HepG2 (cell line): ENCODE data around the gene ZG16B. TPM values are rescaled to one million over a fixed set of nuclear protein-coding genes. Genes with fewer than 3 reads are reported as not detected.

Experiments used
- polyA plus RNA-seq, 8 experiments: library from polyadenylated mRNA; depleted of rRNA in 3 of 8; stranded (reverse) in 7 of 8; unstranded in 1 of 8; fragments of >200 nt; fragmentation: Illumina TruSeq in 4 of 8; extraction: Trizol in 4 of 8; gene quantifications; 2 replicates each; pipeline versions ENCODE4 v1.2.1 to v1.2.3, GENCODE V29; 2011 to 2016; ENCODE audit warnings: low read depth in 4 of 8, missing spikeins in 1 of 8, mixed read lengths in 1 of 8; ENCODE audit not compliant: insufficient read depth in 1 of 8
- small RNA-seq, 3 experiments: library from RNA; depleted of rRNA; stranded (forward); fragments of <200 nt; gene quantifications; one replicate each; pipeline ENCODE3, GENCODE V24; 2012; ENCODE audit warnings: low read depth in 2 of 3, low replicate concordance in 1 of 3; ENCODE audit not compliant: insufficient read length in 3 of 3, insufficient read depth in 2 of 3
- total RNA-seq, 5 experiments: library from RNA; depleted of rRNA; stranded (reverse); fragments of >200 nt; fragmentation: Illumina TruSeq; extraction: Trizol; gene quantifications; 2 replicates each; pipeline ENCODE4 v1.2.3, GENCODE V29; 2016; ENCODE audit warnings: low read depth in 1 of 5

ZG16B gene
- total and polyA plus RNA-seq, 2 of the 13 experiments (the other 11 are each of a cell fraction or from before 2014, with no cell fraction given): 1.5 to 11.3 TPM

Small RNAs within 50 kb of the gene (small RNA-seq; reads per million reads assigned to genes)
- 0 reads per million in 3 experiments for gene SNORA3C

Other genes with a start within 250 kb of the ZG16B start
- 29.8 and 31.0 TPM in 2 replicates for gene KCTD5, start 147.8 kb upstream of the ZG16B start, total RNA-seq (2016; rRNA removed; fragmentation: Illumina TruSeq; extraction: Trizol)
- 25.4 and 30.1 TPM in 2 replicates for gene KCTD5, start 147.8 kb upstream of the ZG16B start, polyA plus RNA-seq (2011; rRNA removed)
- gene PRSS27, start 110.1 kb upstream of the ZG16B start, total RNA-seq (2016; rRNA removed; fragmentation: Illumina TruSeq; extraction: Trizol): 0.20 TPM in 1 of 2 replicates, not detected in the other
- gene PRSS27, start 110.1 kb upstream of the ZG16B start, polyA plus RNA-seq (2011; rRNA removed): 0.73 and 1.2 TPM in 2 replicates
- gene SRRM2, start 77.7 kb upstream of the ZG16B start, total RNA-seq (2016; rRNA removed; fragmentation: Illumina TruSeq; extraction: Trizol): 50.4 and 80.6 TPM in 2 replicates
- 112 and 125 TPM in 2 replicates for gene SRRM2, start 77.7 kb upstream of the ZG16B start, polyA plus RNA-seq (2011; rRNA removed)
- gene ELOB, start 53.0 kb upstream of the ZG16B start, total RNA-seq (2016; rRNA removed; fragmentation: Illumina TruSeq; extraction: Trizol): 208 and 253 TPM in 2 replicates
- gene ELOB, start 53.0 kb upstream of the ZG16B start, polyA plus RNA-seq (2011; rRNA removed): 225 and 236 TPM in 2 replicates
- gene PRSS33, start 42.7 kb upstream of the ZG16B start, total RNA-seq (2016; rRNA removed; fragmentation: Illumina TruSeq; extraction: Trizol): not detected in 2 replicates
- not detected in 2 replicates for gene PRSS33, start 42.7 kb upstream of the ZG16B start, polyA plus RNA-seq (2011; rRNA removed)
- not detected in 2 replicates for gene PRSS41, start 31.8 kb upstream of the ZG16B start, total RNA-seq (2016; rRNA removed; fragmentation: Illumina TruSeq; extraction: Trizol)
- not detected in 2 replicates for gene PRSS41, start 31.8 kb upstream of the ZG16B start, polyA plus RNA-seq (2011; rRNA removed)
- not detected in 2 replicates for gene PRSS21, start 13.1 kb upstream of the ZG16B start, total RNA-seq (2016; rRNA removed; fragmentation: Illumina TruSeq; extraction: Trizol)
- not detected in 2 replicates for gene PRSS21, start 13.1 kb upstream of the ZG16B start, polyA plus RNA-seq (2011; rRNA removed)
- gene PRSS22, start 27.9 kb downstream of the ZG16B start, total RNA-seq (2016; rRNA removed; fragmentation: Illumina TruSeq; extraction: Trizol): 0.24 TPM in 1 of 2 replicates, not detected in the other
- gene PRSS22, start 27.9 kb downstream of the ZG16B start, polyA plus RNA-seq (2011; rRNA removed): 0.24 and 0.32 TPM in 2 replicates
- gene FLYWCH2, start 52.9 kb downstream of the ZG16B start, total RNA-seq (2016; rRNA removed; fragmentation: Illumina TruSeq; extraction: Trizol): 19.8 and 20.2 TPM in 2 replicates
- 16.9 and 17.3 TPM in 2 replicates for gene FLYWCH2, start 52.9 kb downstream of the ZG16B start, polyA plus RNA-seq (2011; rRNA removed)
- 9.9 and 12.4 TPM in 2 replicates for gene FLYWCH1, start 81.6 kb downstream of the ZG16B start, total RNA-seq (2016; rRNA removed; fragmentation: Illumina TruSeq; extraction: Trizol)
- gene FLYWCH1, start 81.6 kb downstream of the ZG16B start, polyA plus RNA-seq (2011; rRNA removed): 7.3 and 11.3 TPM in 2 replicates
- gene KREMEN2, start 134.0 kb downstream of the ZG16B start, total RNA-seq (2016; rRNA removed; fragmentation: Illumina TruSeq; extraction: Trizol): 0.51 and 1.2 TPM in 2 replicates
- 0.48 and 1.0 TPM in 2 replicates for gene KREMEN2, start 134.0 kb downstream of the ZG16B start, polyA plus RNA-seq (2011; rRNA removed)
- gene PAQR4, start 139.0 kb downstream of the ZG16B start, total RNA-seq (2016; rRNA removed; fragmentation: Illumina TruSeq; extraction: Trizol): 15.6 and 24.8 TPM in 2 replicates
- gene PAQR4, start 139.0 kb downstream of the ZG16B start, polyA plus RNA-seq (2011; rRNA removed): 15.9 and 17.4 TPM in 2 replicates
- 8.4 and 27.8 TPM in 2 replicates for gene PKMYT1, start 150.1 kb downstream of the ZG16B start, total RNA-seq (2016; rRNA removed; fragmentation: Illumina TruSeq; extraction: Trizol)
- gene PKMYT1, start 150.1 kb downstream of the ZG16B start, polyA plus RNA-seq (2011; rRNA removed): 6.6 and 7.0 TPM in 2 replicates
- gene CLDN9, start 182.6 kb downstream of the ZG16B start, total RNA-seq (2016; rRNA removed; fragmentation: Illumina TruSeq; extraction: Trizol): 0.08 and 0.15 TPM in 2 replicates
- 0.26 and 0.48 TPM in 2 replicates for gene CLDN9, start 182.6 kb downstream of the ZG16B start, polyA plus RNA-seq (2011; rRNA removed)
- 2.7 and 7.6 TPM in 2 replicates for gene CLDN6, start 187.9 kb downstream of the ZG16B start, total RNA-seq (2016; rRNA removed; fragmentation: Illumina TruSeq; extraction: Trizol)
- 5.9 and 10.1 TPM in 2 replicates for gene CLDN6, start 187.9 kb downstream of the ZG16B start, polyA plus RNA-seq (2011; rRNA removed)
- 36.5 and 66.0 TPM in 2 replicates for gene TNFRSF12A, start 190.1 kb downstream of the ZG16B start, total RNA-seq (2016; rRNA removed; fragmentation: Illumina TruSeq; extraction: Trizol)
- gene TNFRSF12A, start 190.1 kb downstream of the ZG16B start, polyA plus RNA-seq (2011; rRNA removed): 61.9 and 118 TPM in 2 replicates
- 8.3 and 16.1 TPM in 2 replicates for gene HCFC1R1, start 193.6 kb downstream of the ZG16B start, total RNA-seq (2016; rRNA removed; fragmentation: Illumina TruSeq; extraction: Trizol)
- gene HCFC1R1, start 193.6 kb downstream of the ZG16B start, polyA plus RNA-seq (2011; rRNA removed): 13.8 and 18.3 TPM in 2 replicates
- gene THOC6, start 193.7 kb downstream of the ZG16B start, total RNA-seq (2016; rRNA removed; fragmentation: Illumina TruSeq; extraction: Trizol): 37.0 TPM in 2 replicates
- gene THOC6, start 193.7 kb downstream of the ZG16B start, polyA plus RNA-seq (2011; rRNA removed): 32.1 and 33.5 TPM in 2 replicates
- gene BICDL2, start 206.6 kb downstream of the ZG16B start, total RNA-seq (2016; rRNA removed; fragmentation: Illumina TruSeq; extraction: Trizol): not detected in 2 replicates
- gene BICDL2, start 206.6 kb downstream of the ZG16B start, polyA plus RNA-seq (2011; rRNA removed): 0.12 and 0.18 TPM in 2 replicates
- 0.04 TPM in 1 of 2 replicates, not detected in the other for gene MMP25, start 216.3 kb downstream of the ZG16B start, total RNA-seq (2016; rRNA removed; fragmentation: Illumina TruSeq; extraction: Trizol)
- 0.07 and 0.08 TPM in 2 replicates for gene MMP25, start 216.3 kb downstream of the ZG16B start, polyA plus RNA-seq (2011; rRNA removed)
- gene IL32, start 235.3 kb downstream of the ZG16B start, total RNA-seq (2016; rRNA removed; fragmentation: Illumina TruSeq; extraction: Trizol): 115 and 127 TPM in 2 replicates
- gene IL32, start 235.3 kb downstream of the ZG16B start, polyA plus RNA-seq (2011; rRNA removed): 165 and 258 TPM in 2 replicates